Transverse colon (tissue), 4 donors: ENCODE measurements around the gene OPRM1. TPM values are rescaled to one million over a fixed set of nuclear protein-coding genes. Genes with fewer than 3 reads are reported as not detected.
"Not testable (repeated sequence)": the region's sequence is repeated elsewhere in the genome, so short reads cannot be mapped to it uniquely, and the experiment has no call there.

Source experiments
- DNase-seq: peaks from one replicate; pipeline ENCODE4 v3.0.0-alpha.2; 2019
- H3K27ac ChIP-seq, 4 donors: fragments of 200-600 bp; sonication (generic); 2 replicates each; pipeline ENCODE4 v1.5.1; 2016 to 2018; ENCODE audit warnings: inconsistent platforms in 4 of 4
- H3K27me3 ChIP-seq: fragments of 200-600 bp; sonication (generic); 2 replicates; pipeline ENCODE4 v1.5.1; 2017; ENCODE audit warnings: inconsistent platforms
- H3K36me3 ChIP-seq, 4 donors: fragments of 200-600 bp; sonication (generic); 2 replicates each; pipeline ENCODE4 v1.5.1; 2017 to 2019; ENCODE audit warnings: inconsistent platforms in 4 of 4
- H3K4me1 ChIP-seq, 4 donors: fragments of 200-600 bp; sonication (generic); 2 replicates each; pipeline ENCODE4 v1.5.1; 2017 to 2020; ENCODE audit warnings: inconsistent platforms in 4 of 4
- H3K4me3 ChIP-seq, 4 donors: fragments of 200-600 bp; sonication (generic); 1 replicate in 1 of 4; 2 replicates in 3 of 4; pipeline versions ENCODE4 v1.5.1 to v1.6.1; 2017 to 2019; ENCODE audit warnings: inconsistent platforms in 4 of 4
- H3K9me3 ChIP-seq, 2 donors: fragments of 200-600 bp; sonication (generic); 2 replicates each; pipeline ENCODE4 v1.5.1; 2017 to 2019; ENCODE audit warnings: inconsistent platforms in 2 of 2
- EP300 ChIP-seq: sonication (generic); formaldehyde crosslinking; IDR thresholded peaks from one replicate; pipeline ENCODE4 v1.6.1; 2017; ENCODE audit warnings: antibody characterized with exemption, low read depth
- POLR2A ChIP-seq: fragments of 450-650 bp; IDR thresholded peaks from one replicate; pipeline ENCODE4 v1.6.1; 2016; ENCODE audit warnings: antibody characterized with exemption, mild to moderate bottlenecking, moderate library complexity
- POLR2AphosphoS5 ChIP-seq, 3 donors: sonication (generic); formaldehyde crosslinking; IDR thresholded peaks; one replicate each; pipeline ENCODE4 v1.6.1; 2016; ENCODE audit warnings: antibody characterized with exemption in 3 of 3
- WGBS, 2 donors: methylation state at CpG; one replicate each; pipeline ENCODE4 v1.1.5; 2018; ENCODE audit warnings: low coverage in 1 of 2; 5-methylcytosine and 5-hydroxymethylcytosine counted together
- in situ Hi-C, 4 donors: fragments of 200-750 bp; cut with MboI; loops; one replicate each; pipeline versions ENCODE4 v1.15.0 to v1.15.1; 2017; ENCODE audit warnings: low sequenced_read_pairs in 3 of 4, low pct_ligation_motif_present in 1 of 4, low pct_unique_long_range_greater_than_20kb in 1 of 4
- intact Hi-C: fragments of 100-400 bp; cut with DNase I; formaldehyde crosslinking; loops from one replicate; pipeline ENCODE4 v1.15.1; 2023; ENCODE audit warnings: low total_unique reads
- total RNA-seq, 4 donors: library from RNA; depleted of rRNA; stranded (reverse); fragments of >200 nt; gene quantifications; one replicate each; pipeline ENCODE4 v1.1.0, GENCODE V29; 2016
- TF ChIP-seq, protein P1 (sequence below), 5 experiments: fragments of 200-600 bp in 3 of 5; fragments of 450-650 bp in 2 of 5; sonication (generic) in 3 of 5; IDR thresholded peaks; 1 replicate in 2 of 5; 2 replicates in 3 of 5; pipeline ENCODE4 v1.5.1; 2016 to 2017; ENCODE audit warnings: antibody characterized with exemption in 5 of 5, inconsistent platforms in 3 of 5, mild to moderate bottlenecking in 2 of 5, moderate library complexity in 1 of 5

The OPRM1 gene
- total RNA-seq, 4 donors from 2014 or later, result 0.64 TPM; not detected in 3

GRCh38 chr6:154197196-154197860 lies 158.3 kb downstream of the OPRM1 start:
- no peak for DNase-seq
- H3K4me1 ChIP-seq, result no peaks in the 10 kb centered on the region
- in situ Hi-C loops, result no loop called here
- intact Hi-C loops, result no loop called here
- H3K27me3 ChIP-seq, result no peaks in the 10 kb centered on the region
- TF ChIP-seq POLR2AphosphoS5 (IDR thresholded peaks at IDR 0.05) (no peak), EP300 (no peak), POLR2A (no peak)
- TF ChIP-seq, protein P1, sequence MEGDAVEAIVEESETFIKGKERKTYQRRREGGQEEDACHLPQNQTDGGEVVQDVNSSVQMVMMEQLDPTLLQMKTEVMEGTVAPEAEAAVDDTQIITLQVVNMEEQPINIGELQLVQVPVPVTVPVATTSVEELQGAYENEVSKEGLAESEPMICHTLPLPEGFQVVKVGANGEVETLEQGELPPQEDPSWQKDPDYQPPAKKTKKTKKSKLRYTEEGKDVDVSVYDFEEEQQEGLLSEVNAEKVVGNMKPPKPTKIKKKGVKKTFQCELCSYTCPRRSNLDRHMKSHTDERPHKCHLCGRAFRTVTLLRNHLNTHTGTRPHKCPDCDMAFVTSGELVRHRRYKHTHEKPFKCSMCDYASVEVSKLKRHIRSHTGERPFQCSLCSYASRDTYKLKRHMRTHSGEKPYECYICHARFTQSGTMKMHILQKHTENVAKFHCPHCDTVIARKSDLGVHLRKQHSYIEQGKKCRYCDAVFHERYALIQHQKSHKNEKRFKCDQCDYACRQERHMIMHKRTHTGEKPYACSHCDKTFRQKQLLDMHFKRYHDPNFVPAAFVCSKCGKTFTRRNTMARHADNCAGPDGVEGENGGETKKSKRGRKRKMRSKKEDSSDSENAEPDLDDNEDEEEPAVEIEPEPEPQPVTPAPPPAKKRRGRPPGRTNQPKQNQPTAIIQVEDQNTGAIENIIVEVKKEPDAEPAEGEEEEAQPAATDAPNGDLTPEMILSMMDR (IDR thresholded peaks at IDR 0.05), result no peak
- peak overlapping the region in 1 of 4 donors; percentile 4 for H3K27ac ChIP-seq
- no peaks in the 10 kb centered on the region for H3K36me3 ChIP-seq
- H3K9me3 ChIP-seq, result no peaks in the 10 kb centered on the region
- no peak overlapping the region for H3K4me3 ChIP-seq

GRCh38 chr6:154201688-154202087 lies 162.6 kb downstream of the OPRM1 start:
- peak overlapping the region in 1 of 4 donors; percentile 16 for H3K27ac ChIP-seq
- H3K9me3 ChIP-seq, H3K27me3 ChIP-seq, H3K36me3 ChIP-seq, H3K4me3 ChIP-seq, DNase-seq, H3K4me1 ChIP-seq, intact Hi-C loops, in situ Hi-C loops: not testable (repeated sequence)
- 88% methylated on average over 4 of the region's 4 CpGs; no CpG with 5 or more reads in 1 of the 2 donors for WGBS, 2 donors

- WGBS, 2 donors, result 71 to 84% methylated on average over 3 of the region's 3 CpGs
Measured at GRCh38 chr6:154202339-154202738, 163.3 kb downstream of the OPRM1 start.

GRCh38 chr6:154202958-154203357 lies 163.9 kb downstream of the OPRM1 start:
- H3K4me1 ChIP-seq, result no peaks in the 10 kb centered on the region
- no peak for DNase-seq
- intact Hi-C loops, result no loop called here
- no peaks in the 10 kb centered on the region for H3K36me3 ChIP-seq
- no peak overlapping the region for H3K4me3 ChIP-seq
- H3K27ac ChIP-seq, result no peak overlapping the region
- no peaks in the 10 kb centered on the region for H3K27me3 ChIP-seq
- 85 to 90% methylated on average over 2 to 6 of the region's 6 CpGs for WGBS, 2 donors
- in situ Hi-C loops, result no loop called here
- TF ChIP-seq EP300 (no peak), POLR2A (no peak), POLR2AphosphoS5 (IDR thresholded peaks at IDR 0.05) (no peak)
- TF ChIP-seq, protein P1 (IDR thresholded peaks at IDR 0.05), result no peak
- H3K9me3 ChIP-seq, result no peaks in the 10 kb centered on the region

More at GRCh38 chr6:154202339-154202738, 163.3 kb downstream of the OPRM1 start:
- Histone ChIP-seq H3K27me3 (no peaks in the 10 kb centered on the region), H3K9me3 (no peaks in the 10 kb centered on the region), H3K36me3 (no peaks in the 10 kb centered on the region), H3K4me1 (no peaks in the 10 kb centered on the region), H3K27ac (peak overlapping the region in 1 of 4 donors; percentile 16), H3K4me3 (no peak overlapping the region)
- DNase-seq, result no peak
- intact Hi-C loops (no loop called here), in situ Hi-C loops (no loop called here)
- TF ChIP-seq POLR2A, result no peak
- TF ChIP-seq, protein P1 (IDR thresholded peaks at IDR 0.05), result no peak
- no peak for TF ChIP-seq EP300
- no peak for TF ChIP-seq POLR2AphosphoS5 (IDR thresholded peaks at IDR 0.05)

GRCh38 chr6:154206141-154206540 lies 167.1 kb downstream of the OPRM1 start:
- Histone ChIP-seq H3K27me3 (no peaks in the 10 kb centered on the region), H3K4me1 (no peaks in the 10 kb centered on the region), H3K9me3 (no peaks in the 10 kb centered on the region), H3K27ac (no peak overlapping the region), H3K4me3 (no peak overlapping the region), H3K36me3 (no peaks in the 10 kb centered on the region)
- in situ Hi-C loops (no loop called here), intact Hi-C loops (no loop called here)
- WGBS, 2 donors, result 73 to 96% methylated on average over 1 to 2 of the region's 2 CpGs
- DNase-seq, result no peak
- TF ChIP-seq POLR2AphosphoS5 (IDR thresholded peaks at IDR 0.05), result no peak
- no peak for TF ChIP-seq EP300
